ENCODE measurements around the gene RETREG3.
A peak's percentile ranks its signal among the peaks of the same experiment; 100 is the strongest.

RETREG3 gene

DNA sequence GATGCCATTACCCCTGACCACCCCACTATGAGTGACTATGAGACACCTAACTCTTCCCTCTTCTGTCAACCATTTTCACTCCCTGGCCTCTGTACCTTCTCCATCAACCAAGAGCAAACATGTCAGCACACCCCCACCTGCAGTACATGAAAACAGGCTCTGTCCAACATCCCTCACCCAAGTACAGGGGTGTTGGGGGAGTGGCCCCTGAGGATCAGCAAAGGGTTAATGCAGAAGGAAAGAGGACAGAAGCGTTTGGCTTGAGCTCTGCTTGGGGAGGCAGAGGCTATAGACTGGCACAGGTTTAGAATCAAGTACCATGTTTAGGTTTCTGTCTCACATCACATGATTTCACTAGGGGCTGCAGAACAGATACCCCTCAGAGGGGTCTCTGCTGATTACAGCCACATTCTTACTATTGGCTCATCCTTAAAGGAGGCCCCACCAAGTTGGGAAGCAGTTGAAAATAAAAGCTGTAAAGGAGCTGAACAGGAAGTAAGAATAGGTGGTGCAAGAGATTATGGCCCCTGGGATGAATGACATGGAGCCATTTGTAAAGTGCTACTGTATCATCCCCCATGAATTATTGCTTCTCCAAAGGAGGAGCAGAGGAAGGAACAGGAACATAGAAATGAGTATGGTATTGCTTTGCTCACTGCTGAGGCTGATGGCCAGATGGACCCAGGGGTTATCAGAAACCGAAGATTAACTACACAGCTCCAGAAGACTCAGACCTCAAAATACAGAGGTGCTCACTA lies 29.2 kb downstream of the RETREG3 start:
- Histone ChIP-seq H3K36me3 (replicated peaks; ENCODE audit: insufficient read depth, low read length) (peaks cover 13% of the 10 kb centered on the region; the same call in 1 of the 2 replicates), H3K4me2 (ENCODE audit: low read depth, low read length) (peak overlapping the region; percentile 71), H2AFZ (ENCODE audit: low read length) (no peak overlapping the region), H3K9me3 (replicated peaks; ENCODE audit: insufficient read depth, low read length) (no peaks in the 10 kb centered on the region), H3K9ac (ENCODE audit: low read length) (peak overlapping the region; percentile 60; the same call in 1 of the 2 replicates), H3K4me3 (ENCODE audit: low read length) (peak overlapping the region; percentile 38), H3F3A (ENCODE audit: insufficient read depth, low read length) (peaks cover 37% of the 10 kb centered on the region), H3K4me1 (ENCODE audit: low read length) (peaks cover 39% of the 10 kb centered on the region), H4K20me1 (ENCODE audit: insufficient read depth, low read length) (no peaks in the 10 kb centered on the region), H3K27me3 (replicated peaks; ENCODE audit: insufficient read depth, low read length) (no peaks in the 10 kb centered on the region), H3K27ac (ENCODE audit: low read length) (peak overlapping the region; percentile 98), H3K9me2 (replicated peaks; ENCODE audit: insufficient read depth, low read length) (no peaks in the 10 kb centered on the region), H3K79me2 (ENCODE audit: low read length) (peaks cover 63% of the 10 kb centered on the region)
- TF ChIP-seq EZH2 (optimal IDR thresholded peaks at IDR 0.05; ENCODE audit: low read depth, low read length) (no peak), EZH2phosphoT487 (IDR thresholded peaks at IDR 0.05; ENCODE audit: low read length) (no peak), CTCF (IDR thresholded peaks at IDR 0.05; ENCODE audit: low read length) (no peak)
- no peak for DNase-seq

DNA sequence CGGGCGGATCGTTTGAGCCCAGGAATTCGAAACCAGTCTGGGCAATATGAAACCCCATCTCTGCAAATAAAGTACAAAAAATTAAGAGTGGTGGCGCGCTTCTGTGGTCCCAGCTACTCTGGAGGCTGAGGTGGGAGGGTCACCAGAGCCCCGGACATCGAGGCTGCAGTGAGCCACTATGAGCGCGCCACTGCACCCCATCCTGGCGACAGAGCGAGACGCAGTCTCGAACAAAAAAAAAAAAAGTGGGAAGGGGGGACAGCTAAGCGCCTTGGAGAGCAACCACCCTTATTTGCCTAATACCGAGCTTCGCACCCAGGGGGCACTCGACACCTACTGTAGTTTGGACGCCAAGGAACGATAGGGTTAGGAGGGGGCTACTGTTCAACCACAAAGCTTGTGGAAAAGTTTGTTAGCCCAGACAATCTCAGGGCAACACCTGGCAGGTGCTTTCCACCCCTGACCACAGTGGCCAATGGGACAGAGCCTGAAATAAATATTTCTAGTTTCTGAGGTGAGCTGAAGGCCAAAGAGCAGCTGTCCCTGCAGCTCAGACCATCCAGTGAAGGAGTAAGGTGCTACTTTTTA lies 30.8 kb downstream of the RETREG3 start:
- TF ChIP-seq EZH2phosphoT487 (IDR thresholded peaks at IDR 0.05; ENCODE audit: low read length) (no peak), CTCF (IDR thresholded peaks at IDR 0.05; ENCODE audit: low read length) (peak; percentile 82), EZH2 (optimal IDR thresholded peaks at IDR 0.05; ENCODE audit: low read depth, low read length) (no peak)
- no peaks in the 10 kb centered on the region for H3K9me2 ChIP-seq (replicated peaks; ENCODE audit: insufficient read depth, low read length)
- H3K4me3 ChIP-seq (ENCODE audit: low read length) = peak overlapping the region; percentile 90
- no peaks in the 10 kb centered on the region for H3K27me3 ChIP-seq (replicated peaks; ENCODE audit: insufficient read depth, low read length)
- peak overlapping the region; percentile 95 for H3K9ac ChIP-seq (ENCODE audit: low read length)
- H2AFZ ChIP-seq (ENCODE audit: low read length) = no peak overlapping the region
- peaks cover 65% of the 10 kb centered on the region for H3K79me2 ChIP-seq (ENCODE audit: low read length)
- H3K4me2 ChIP-seq (ENCODE audit: low read depth, low read length) = peak overlapping the region; percentile 71
- DNase-seq = peak; percentile 99
- no peaks in the 10 kb centered on the region for H4K20me1 ChIP-seq (ENCODE audit: insufficient read depth, low read length)
- H3K36me3 ChIP-seq (replicated peaks; ENCODE audit: insufficient read depth, low read length) = peaks cover 6% of the 10 kb centered on the region; the same call in 1 of the 2 replicates
- H3K9me3 ChIP-seq (replicated peaks; ENCODE audit: insufficient read depth, low read length) = no peaks in the 10 kb centered on the region
- peak overlapping the region; percentile 98 for H3K27ac ChIP-seq (ENCODE audit: low read length)
- H3K4me1 ChIP-seq (ENCODE audit: low read length) = peaks cover 37% of the 10 kb centered on the region
- H3F3A ChIP-seq (ENCODE audit: insufficient read depth, low read length) = peaks cover 40% of the 10 kb centered on the region

- Histone ChIP-seq H3K4me1 (ENCODE audit: low read length) (peaks cover 37% of the 10 kb centered on the region), H3K9me2 (replicated peaks; ENCODE audit: insufficient read depth, low read length) (no peaks in the 10 kb centered on the region), H3K79me2 (ENCODE audit: low read length) (peaks cover 65% of the 10 kb centered on the region), H3K27ac (ENCODE audit: low read length) (peak within 1 kb of the TSS; percentile 98), H4K20me1 (ENCODE audit: insufficient read depth, low read length) (no peaks in the 10 kb centered on the region), H3K9ac (ENCODE audit: low read length) (peak within 1 kb of the TSS; percentile 95), H2AFZ (ENCODE audit: low read length) (peak within 1 kb of the TSS; percentile 53), H3K4me2 (ENCODE audit: low read depth, low read length) (peak within 1 kb of the TSS; percentile 71), H3F3A (ENCODE audit: insufficient read depth, low read length) (peaks cover 40% of the 10 kb centered on the region), H3K27me3 (replicated peaks; ENCODE audit: insufficient read depth, low read length) (no peaks in the 10 kb centered on the region), H3K4me3 (ENCODE audit: low read length) (peak within 1 kb of the TSS; percentile 90), H3K36me3 (replicated peaks; ENCODE audit: insufficient read depth, low read length) (peaks cover 7% of the 10 kb centered on the region; the same call in 1 of the 2 replicates), H3K9me3 (replicated peaks; ENCODE audit: insufficient read depth, low read length) (no peaks in the 10 kb centered on the region)
- TF ChIP-seq EZH2 (optimal IDR thresholded peaks at IDR 0.05; ENCODE audit: low read depth, low read length) (no peak), CTCF (IDR thresholded peaks at IDR 0.05; ENCODE audit: low read length) (peak; percentile 41)
- DNase-seq = peak; percentile 97
Measured at GRCh38 chr17:42577532-42578281, 31.5 kb downstream of the RETREG3 start, which contains the start of gene PSMC3IP. PSMC3IP (minus strand) TSS chr17:42577729; CDS start chr17:42577686, 43 bp downstream.

All from MM.1S (cell line).